Esophagus muscularis mucosa (tissue), 4 donors: ENCODE measurements around the gene LMO4. TPM values are rescaled to one million over a fixed set of nuclear protein-coding genes. Genes with fewer than 3 reads are reported as not detected.

Source experiments
- DNase-seq: peaks from one replicate; pipeline ENCODE4 v3.0.0-alpha.2; 2017; ENCODE audit errors: extremely low spot score
- H3K27ac ChIP-seq, 4 donors: fragments of 200-600 bp; sonication (generic); replicated peaks in 1 of 4; 1 replicate in 3 of 4; 2 replicates in 1 of 4; pipeline ENCODE4 v1.5.1; 2016 to 2019; ENCODE audit warnings: mild to moderate bottlenecking in 1 of 4
- H3K27me3 ChIP-seq, 4 donors: fragments of 200-600 bp; sonication (generic); one replicate each; pipeline versions ENCODE4 v1.5.1 to v1.6.0; 2016 to 2019
- H3K36me3 ChIP-seq, 4 donors: fragments of 200-600 bp; sonication (generic); one replicate each; pipeline ENCODE4 v1.5.1; 2016 to 2019
- H3K4me1 ChIP-seq, 4 donors: fragments of 200-600 bp; sonication (generic); one replicate each; pipeline ENCODE4 v1.5.1; 2016 to 2019
- H3K4me3 ChIP-seq, 4 donors: fragments of 200-600 bp; sonication (generic); 1 replicate in 2 of 4; 2 replicates in 2 of 4; pipeline ENCODE4 v1.5.1; 2016 to 2019; ENCODE audit warnings: mild to moderate bottlenecking in 4 of 4, moderate library complexity in 1 of 4
- H3K9me3 ChIP-seq, 4 donors: fragments of 200-600 bp; sonication (generic); 1 replicate in 3 of 4; 2 replicates in 1 of 4; pipeline ENCODE4 v1.5.1; 2016 to 2019
- CTCF ChIP-seq, 3 experiments: fragments of 200-600 bp in 2 of 3; fragments of 450-650 bp in 1 of 3; sonication (generic) in 2 of 3; IDR thresholded peaks; one replicate each; pipeline ENCODE4 v1.5.1; 2017 to 2019; ENCODE audit warnings: antibody characterized with exemption in 3 of 3, mild to moderate bottlenecking in 2 of 3, moderate library complexity in 1 of 3
- EP300 ChIP-seq: sonication (generic); formaldehyde crosslinking; IDR thresholded peaks from one replicate; pipeline ENCODE4 v1.6.1; 2017; ENCODE audit warnings: antibody characterized with exemption
- POLR2A ChIP-seq: fragments of 450-650 bp; IDR thresholded peaks from one replicate; pipeline ENCODE4 v1.6.1; 2017; ENCODE audit warnings: antibody characterized with exemption, moderate library complexity, mild to moderate bottlenecking, low read depth
- POLR2AphosphoS5 ChIP-seq, 2 donors: sonication (generic); formaldehyde crosslinking; IDR thresholded peaks; one replicate each; pipeline ENCODE4 v1.6.1; 2017; ENCODE audit warnings: antibody characterized with exemption in 2 of 2
- WGBS: methylation state at CpG from one replicate; pipeline ENCODE4 v1.1.5; 2018; 5-methylcytosine and 5-hydroxymethylcytosine counted together
- intact Hi-C: fragments of 100-400 bp; cut with DNase I; formaldehyde crosslinking; loops from one replicate; pipeline ENCODE4 v1.15.1; 2023
- total RNA-seq, 4 donors: library from RNA; depleted of rRNA; stranded (reverse); fragments of >200 nt; gene quantifications; one replicate each; pipeline versions ENCODE4 v1.1.0 to v1.2.1, GENCODE V29; 2016

The LMO4 gene
- total RNA-seq, 4 donors from 2014 or later: 43.2 to 54.4 (median 47.7) TPM

- WGBS: under 1% methylated on average over 19 of the region's 19 CpGs
- no peaks in the 10 kb centered on the region for H3K36me3 ChIP-seq
- peak overlapping the region; percentile 77 to 97 (median 88) for H3K4me3 ChIP-seq
- no peaks in the 10 kb centered on the region for H3K27me3 ChIP-seq
- intact Hi-C loops: no loop called here
- DNase-seq: no peak
- peaks cover 35 to 46% (median 39%) of the 10 kb centered on the region in 4 donors for H3K4me1 ChIP-seq
- no peak for TF ChIP-seq EP300
- peak in 1 of 2 donors; percentile 33 for TF ChIP-seq POLR2AphosphoS5 (IDR thresholded peaks at IDR 0.05)
- no peaks in the 10 kb centered on the region for H3K9me3 ChIP-seq
- peak overlapping the region; percentile 89 to 98 (median 94) for H3K27ac ChIP-seq
These were observed 1.6 kb downstream of the LMO4 start for GRCh38 chr1:87330057-87330884.

GRCh38 chr1:87330885-87331364, 2.2 kb downstream of the LMO4 start:
- no peaks in the 10 kb centered on the region for H3K36me3 ChIP-seq
- intact Hi-C loops: no loop called here
- peaks cover 39 to 52% (median 44%) of the 10 kb centered on the region in 4 donors for H3K4me1 ChIP-seq
- peak overlapping the region; percentile 77 to 97 (median 88) for H3K4me3 ChIP-seq
- no peaks in the 10 kb centered on the region for H3K27me3 ChIP-seq
- peak overlapping the region; percentile 89 to 98 (median 94) for H3K27ac ChIP-seq
- TF ChIP-seq POLR2A (no peak), POLR2AphosphoS5 (IDR thresholded peaks at IDR 0.05) (no peak), CTCF (IDR thresholded peaks at IDR 0.05) (no peak), EP300 (no peak)
- H3K9me3 ChIP-seq: no peaks in the 10 kb centered on the region
- WGBS: 0% methylated on average over 3 of the region's 10 CpGs
- no peak for DNase-seq

GRCh38 chr1:87331365-87332241, 2.9 kb downstream of the LMO4 start:
- Histone ChIP-seq H3K27ac (peak overlapping the region; percentile 89 to 98 (median 94)), H3K36me3 (no peaks in the 10 kb centered on the region), H3K4me1 (peaks cover 44 to 59% (median 49%) of the 10 kb centered on the region in 4 donors), H3K27me3 (no peaks in the 10 kb centered on the region), H3K4me3 (peak overlapping the region; percentile 77 to 97 (median 88)), H3K9me3 (no peaks in the 10 kb centered on the region)
- DNase-seq: peak; percentile 96
- 0% methylated on average over 37 of the region's 65 CpGs for WGBS
- peak; percentile 67 to 73 for TF ChIP-seq POLR2AphosphoS5 (IDR thresholded peaks at IDR 0.05)
- no peak for TF ChIP-seq POLR2A
- intact Hi-C loops: no loop called here

GRCh38 chr1:87333692-87334347, 5.1 kb downstream of the LMO4 start:
- peak overlapping the region; percentile 89 to 98 (median 94) for H3K27ac ChIP-seq
- H3K9me3 ChIP-seq: no peaks in the 10 kb centered on the region
- intact Hi-C loops: no loop called here
- TF ChIP-seq POLR2AphosphoS5 (IDR thresholded peaks at IDR 0.05): peak in 1 of 2 donors; percentile 17
- no peak for TF ChIP-seq POLR2A
- TF ChIP-seq CTCF (IDR thresholded peaks at IDR 0.05): no peak
- no peak for TF ChIP-seq EP300
- H3K4me3 ChIP-seq: peak overlapping the region; percentile 77 to 97 (median 88)
- no peaks in the 10 kb centered on the region for H3K27me3 ChIP-seq
- 30% methylated on average over 10 of the region's 10 CpGs for WGBS
- peaks cover 0 to 4% (median 0%) of the 10 kb centered on the region in 4 donors for H3K36me3 ChIP-seq
- DNase-seq: no peak
- H3K4me1 ChIP-seq: peaks cover 52 to 69% (median 61%) of the 10 kb centered on the region in 4 donors

GRCh38 chr1:87334351-87335174, 5.9 kb downstream of the LMO4 start:
- DNase-seq: no peak
- no peaks in the 10 kb centered on the region for H3K9me3 ChIP-seq
- H3K36me3 ChIP-seq: peaks cover 2 to 11% (median 6%) of the 10 kb centered on the region in 4 donors
- H3K4me3 ChIP-seq: peak overlapping the region; percentile 77 to 97 (median 88)
- H3K27ac ChIP-seq: peak overlapping the region; percentile 89 to 98 (median 94)
- TF ChIP-seq CTCF (IDR thresholded peaks at IDR 0.05) (peak in 1 of 3 experiments; percentile 24), EP300 (no peak)
- intact Hi-C loops: no loop called here
- H3K4me1 ChIP-seq: peaks cover 52 to 73% (median 61%) of the 10 kb centered on the region in 4 donors
- H3K27me3 ChIP-seq: no peaks in the 10 kb centered on the region
- WGBS: 15% methylated on average over 28 of the region's 28 CpGs
